ENCODE results near the gene CROCC2.

The CROCC2 gene

DNA sequence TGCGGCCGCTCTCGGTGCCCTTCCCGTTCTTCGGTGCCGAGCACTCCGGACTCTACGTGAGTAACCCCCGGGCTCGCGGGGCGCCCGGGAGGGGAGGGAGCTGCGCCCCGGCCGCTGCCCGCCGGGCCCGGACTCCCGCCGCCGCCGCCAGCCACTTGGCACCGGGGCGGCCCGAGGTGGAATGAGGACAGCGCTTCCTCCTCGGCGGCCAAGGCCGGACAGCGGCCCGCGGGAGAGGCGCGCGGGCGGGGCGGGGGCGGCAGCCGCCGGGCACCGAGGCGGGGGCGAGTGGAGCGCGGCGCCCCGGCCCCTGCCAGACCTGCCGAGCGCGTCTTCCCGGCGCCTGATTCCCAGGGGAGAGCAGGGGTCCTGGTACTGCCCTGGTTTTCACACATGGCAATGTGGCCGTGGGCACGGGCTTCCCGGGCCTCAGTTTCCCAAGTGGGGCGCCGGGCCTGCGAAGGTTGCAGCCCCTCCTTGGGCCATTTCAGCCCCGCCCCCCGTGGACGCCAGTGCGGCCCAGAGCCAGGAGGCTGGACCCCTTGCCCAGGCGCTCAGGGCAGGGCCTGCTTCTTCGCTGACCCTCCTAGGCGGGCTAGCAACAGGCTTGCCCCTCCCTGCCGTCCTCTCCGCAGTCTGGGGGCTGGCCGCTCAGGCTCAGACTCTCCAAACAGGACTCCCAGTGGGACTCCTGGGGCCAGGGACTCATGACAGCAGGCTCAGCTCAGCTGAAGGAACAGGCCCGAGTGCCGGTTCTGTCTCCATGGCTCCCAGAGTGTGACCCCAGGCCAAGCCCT lies 93.1 kb downstream of the CROCC2 start:
- no peak for TF ChIP-seq CTCF (IDR thresholded peaks at IDR 0.05; ENCODE audit: low read depth, low read length, missing control alignments)
- no peak for DNase-seq (ENCODE audit: low read depth)
- H3K4me3 ChIP-seq (ENCODE audit: low read depth, low read length): no peak overlapping the region

- no peak for DNase-seq (ENCODE audit: low read depth)
- H3K4me3 ChIP-seq (ENCODE audit: low read depth, low read length): no peak overlapping the region
- no peak for TF ChIP-seq CTCF (IDR thresholded peaks at IDR 0.05; ENCODE audit: low read depth, low read length, missing control alignments)
Observed at GRCh38 chr2:240999873-241000541, 93.9 kb downstream of the CROCC2 start.

- TF ChIP-seq CTCF (IDR thresholded peaks at IDR 0.05; ENCODE audit: low read depth, low read length, missing control alignments): no peak
- H3K4me3 ChIP-seq (ENCODE audit: low read depth, low read length): no peak overlapping the region
- no peak for DNase-seq (ENCODE audit: low read depth)
Observed at GRCh38 chr2:241000831-241001321, 94.7 kb downstream of the CROCC2 start.

GRCh38 chr2:241001413-241002274 lies 95.5 kb downstream of the CROCC2 start:
- no peak for DNase-seq (ENCODE audit: low read depth)
- H3K4me3 ChIP-seq (ENCODE audit: low read depth, low read length): no peak overlapping the region
- no peak for TF ChIP-seq CTCF (IDR thresholded peaks at IDR 0.05; ENCODE audit: low read depth, low read length, missing control alignments)

DNA sequence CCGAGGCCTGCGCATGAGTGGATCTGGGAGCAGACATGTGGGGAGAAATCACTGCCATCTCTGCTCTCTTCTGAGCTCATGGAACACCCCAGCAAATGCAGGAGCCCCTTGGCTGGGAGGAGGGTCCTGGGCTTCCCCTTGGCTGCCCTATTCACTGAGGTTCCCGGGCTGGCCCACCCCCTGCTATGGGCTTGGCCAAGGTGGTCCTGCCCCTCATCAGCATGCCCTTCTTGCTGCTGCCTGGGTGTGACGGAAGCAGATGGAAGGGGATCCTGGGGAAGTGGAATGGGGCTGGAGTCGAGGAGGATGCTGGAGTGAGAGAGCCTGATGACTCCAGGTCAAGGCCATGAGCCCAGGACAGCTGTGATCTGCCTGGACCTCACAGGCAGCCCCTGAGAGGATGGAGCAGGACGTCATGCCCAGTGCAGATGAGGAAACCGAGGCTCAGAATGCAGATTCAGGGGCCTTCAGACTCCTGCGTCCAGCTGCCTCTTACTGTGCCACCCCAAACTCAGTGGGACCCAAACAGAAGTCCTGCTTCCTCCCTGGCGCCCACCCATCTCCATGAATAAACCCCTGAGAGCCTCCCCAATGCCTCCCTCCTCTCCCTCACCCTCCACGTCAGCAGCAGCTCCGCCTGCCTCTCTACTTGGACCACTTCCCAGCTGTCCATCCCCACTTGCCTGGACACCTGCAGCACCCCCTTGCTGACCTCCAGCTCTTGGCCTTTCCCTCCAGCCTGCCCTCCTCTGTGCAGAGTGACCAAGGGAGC lies 96.3 kb downstream of the CROCC2 start:
- no peak for TF ChIP-seq CTCF (IDR thresholded peaks at IDR 0.05; ENCODE audit: low read depth, low read length, missing control alignments)
- no peak overlapping the region for H3K4me3 ChIP-seq (ENCODE audit: low read depth, low read length)
- DNase-seq (ENCODE audit: low read depth): no peak

DNA sequence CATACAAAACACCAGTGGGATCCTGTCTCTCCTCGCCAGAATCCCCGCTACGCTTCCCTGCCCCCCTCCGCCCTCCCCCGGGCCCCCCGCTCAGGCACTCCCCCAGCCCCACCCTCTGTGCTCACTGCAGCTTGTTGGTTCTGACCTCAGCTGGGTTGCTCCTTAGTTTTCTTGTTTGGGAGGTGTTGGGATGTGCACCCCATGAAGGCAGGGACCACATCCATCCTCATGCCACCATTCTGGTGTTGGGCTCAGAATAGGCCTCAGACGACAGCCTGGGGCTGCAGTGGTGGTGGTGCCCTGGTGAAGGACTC lies 96.9 kb downstream of the CROCC2 start:
- no peak for DNase-seq (ENCODE audit: low read depth)
- no peak for TF ChIP-seq CTCF (IDR thresholded peaks at IDR 0.05; ENCODE audit: low read depth, low read length, missing control alignments)
- no peak overlapping the region for H3K4me3 ChIP-seq (ENCODE audit: low read depth, low read length)
